Endometrium (tissue), 2 donors: ENCODE data around the gene MSMB.
"Not testable (repeated sequence)": the region's sequence is repeated elsewhere in the genome, so short reads cannot be mapped to it uniquely, and the experiment has no call there.

Experiments
- FAIRE-seq: peaks from 2 replicates; lab custom pipeline; 2012; peaks lifted over from hg19 to GRCh38; lab: Jason Lieb, UNC
- donor health status: control.
- donor health status: control.

MSMB gene

DNA sequence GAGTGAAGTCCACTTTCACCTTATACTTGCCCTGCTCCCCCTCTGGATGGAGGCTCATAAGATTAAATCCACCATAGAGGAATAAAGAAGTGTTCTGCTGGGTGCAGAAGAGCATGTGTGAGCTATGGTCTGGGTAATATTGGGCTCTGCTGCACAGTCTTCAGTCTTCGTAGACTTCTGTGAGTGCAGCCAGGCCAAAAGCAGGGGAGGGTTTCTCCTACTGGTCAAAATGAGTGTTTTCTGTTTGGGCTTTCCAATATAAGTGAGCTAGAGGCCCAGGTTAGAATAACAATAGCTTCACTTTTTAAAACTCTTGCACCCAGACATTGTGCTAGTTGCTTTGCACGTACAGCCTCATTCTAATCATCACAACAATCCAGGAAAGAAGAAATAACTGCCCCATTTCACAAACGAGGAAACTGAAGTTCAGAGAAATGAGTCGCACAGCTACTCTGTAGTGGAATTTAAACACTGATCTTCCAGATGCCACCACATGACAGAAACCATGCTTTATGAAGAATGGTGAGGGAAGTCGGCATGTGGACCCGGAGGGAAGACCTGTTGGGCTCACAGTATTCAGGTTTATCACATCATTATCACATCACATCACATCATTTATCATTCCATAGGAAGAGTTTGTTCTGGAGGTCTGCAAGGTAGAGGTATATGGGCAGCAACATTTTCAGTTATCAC is 23.8 kb upstream of the MSMB start:
- no peak for FAIRE-seq

DNA sequence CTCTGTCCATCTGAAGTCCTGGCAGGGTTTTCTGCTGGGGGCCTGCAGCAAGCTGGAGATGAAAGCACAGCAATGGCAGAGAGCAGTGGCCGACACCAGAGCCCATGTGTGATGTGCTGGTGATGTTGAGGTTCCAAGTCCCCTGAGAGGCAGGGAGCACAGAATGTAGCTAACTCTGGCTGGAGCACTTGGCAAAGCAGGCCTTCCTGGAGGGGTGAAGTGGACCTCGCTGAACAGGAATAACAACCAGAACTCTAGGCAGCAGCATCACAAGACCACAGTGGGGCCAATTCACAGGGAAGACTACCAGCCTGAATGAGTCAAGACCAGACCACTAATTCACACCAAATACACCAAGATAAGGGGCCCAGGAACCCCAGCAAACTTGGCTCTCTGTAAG is 22.8 kb upstream of the MSMB start:
- no peak for FAIRE-seq

DNA sequence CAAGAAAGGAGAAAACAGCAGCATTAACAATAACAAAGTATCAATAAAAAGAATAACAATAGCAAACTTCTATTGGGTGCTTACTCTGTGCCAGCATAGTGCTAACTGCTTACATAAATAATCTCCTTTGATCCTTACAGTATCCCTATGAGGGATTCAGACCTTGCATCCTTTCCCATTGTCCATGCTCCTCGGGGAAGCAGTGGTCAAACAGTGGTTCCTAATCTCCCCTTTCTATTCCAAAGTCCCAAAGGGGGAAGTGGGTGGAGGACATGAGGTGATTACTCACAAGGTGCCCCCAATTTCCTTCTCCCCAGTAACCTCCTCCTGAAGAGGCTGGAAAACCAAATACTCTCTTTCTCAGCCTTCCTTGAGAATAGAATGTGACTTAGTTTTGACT is 22.0 kb upstream of the MSMB start:
- FAIRE-seq: no peak

- no peak for FAIRE-seq
Measured at GRCh38 chr10:46064269-46064817, 18.3 kb upstream of the MSMB start.

- no peak for FAIRE-seq
Measured at GRCh38 chr10:46062723-46063428, 16.8 kb upstream of the MSMB start.

DNA sequence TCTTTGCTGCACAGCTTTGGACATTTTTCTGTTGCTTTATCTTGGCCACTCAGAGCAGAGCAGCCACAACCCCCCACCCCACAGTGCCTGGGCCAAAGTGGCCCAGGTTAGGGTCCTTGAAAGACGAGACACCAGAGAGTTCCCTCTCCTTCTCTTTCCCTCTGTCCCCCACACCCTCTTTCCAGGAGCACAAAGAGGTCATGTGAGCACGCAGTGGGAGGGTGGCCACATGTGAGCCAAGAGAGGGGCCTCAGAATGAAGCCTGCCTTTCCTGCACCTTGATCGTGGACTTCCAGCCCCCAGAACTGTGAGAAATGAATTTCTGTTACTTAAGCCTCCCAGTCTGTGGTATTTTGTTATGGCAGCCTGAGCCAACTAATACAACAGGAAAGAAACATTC is 14.6 kb upstream of the MSMB start:
- no peak for FAIRE-seq

- FAIRE-seq: not testable (repeated sequence)
Measured at GRCh38 chr10:46057927-46058326, 11.9 kb upstream of the MSMB start.

DNA sequence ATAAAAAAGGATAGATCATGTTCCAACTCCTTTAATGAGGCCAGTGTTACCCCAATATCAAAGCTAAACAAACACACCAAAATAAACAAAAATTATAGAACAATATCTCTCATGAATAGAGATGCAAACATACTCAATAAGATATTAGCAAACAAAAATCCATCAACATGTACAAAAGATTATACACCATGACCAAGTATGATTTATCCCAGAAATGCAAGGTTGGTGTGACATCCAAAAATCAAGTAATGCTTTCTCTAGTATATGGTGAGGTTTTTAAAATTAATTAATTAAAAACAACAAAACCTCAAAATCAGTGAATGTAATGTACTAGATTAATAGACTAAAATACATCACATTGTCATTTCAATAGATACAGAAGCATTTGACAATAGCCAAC is 11.0 kb upstream of the MSMB start:
- no peak for FAIRE-seq

GRCh38 chr10:46055771-46056170 is 9.7 kb upstream of the MSMB start:
- FAIRE-seq: no peak

GRCh38 chr10:46053534-46054434 is 7.7 kb upstream of the MSMB start:
- no peak for FAIRE-seq

- no peak for FAIRE-seq
Measured at GRCh38 chr10:46052791-46053375, 6.8 kb upstream of the MSMB start.

DNA sequence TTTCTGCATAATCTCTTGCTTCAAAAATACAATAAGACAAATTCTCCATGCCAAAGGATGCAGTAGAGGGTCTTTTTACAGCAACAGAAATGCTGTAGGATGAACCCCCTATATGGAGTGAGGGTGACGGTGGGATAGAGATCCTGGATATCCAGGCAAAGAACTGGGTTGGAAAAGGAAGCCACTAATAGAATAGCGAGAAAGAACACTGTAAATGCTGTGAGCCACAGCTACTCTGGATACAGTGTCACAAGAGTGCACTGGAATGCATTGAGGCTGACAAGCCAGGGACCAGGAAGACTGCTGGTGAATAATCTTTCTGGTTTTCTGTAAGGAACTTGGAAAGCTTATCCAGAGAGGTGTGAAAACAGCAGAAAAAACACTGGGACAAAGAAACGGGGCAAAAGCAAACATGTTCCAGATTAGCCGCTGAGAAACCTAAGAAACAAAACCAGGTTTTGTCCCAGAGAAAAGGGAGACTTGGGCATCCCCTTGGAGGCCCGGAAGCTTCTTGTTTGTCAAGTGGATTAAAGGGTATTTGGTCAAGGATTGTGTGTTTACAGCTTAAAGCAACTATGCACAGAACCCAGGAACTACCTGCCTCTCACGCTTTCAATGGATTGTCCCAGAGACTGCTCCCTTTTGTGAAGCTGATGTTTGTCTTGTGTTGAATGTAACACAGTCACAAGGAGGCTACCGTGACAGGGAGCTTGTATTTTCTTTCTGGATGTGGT is 6.2 kb upstream of the MSMB start:
- FAIRE-seq: no peak

DNA sequence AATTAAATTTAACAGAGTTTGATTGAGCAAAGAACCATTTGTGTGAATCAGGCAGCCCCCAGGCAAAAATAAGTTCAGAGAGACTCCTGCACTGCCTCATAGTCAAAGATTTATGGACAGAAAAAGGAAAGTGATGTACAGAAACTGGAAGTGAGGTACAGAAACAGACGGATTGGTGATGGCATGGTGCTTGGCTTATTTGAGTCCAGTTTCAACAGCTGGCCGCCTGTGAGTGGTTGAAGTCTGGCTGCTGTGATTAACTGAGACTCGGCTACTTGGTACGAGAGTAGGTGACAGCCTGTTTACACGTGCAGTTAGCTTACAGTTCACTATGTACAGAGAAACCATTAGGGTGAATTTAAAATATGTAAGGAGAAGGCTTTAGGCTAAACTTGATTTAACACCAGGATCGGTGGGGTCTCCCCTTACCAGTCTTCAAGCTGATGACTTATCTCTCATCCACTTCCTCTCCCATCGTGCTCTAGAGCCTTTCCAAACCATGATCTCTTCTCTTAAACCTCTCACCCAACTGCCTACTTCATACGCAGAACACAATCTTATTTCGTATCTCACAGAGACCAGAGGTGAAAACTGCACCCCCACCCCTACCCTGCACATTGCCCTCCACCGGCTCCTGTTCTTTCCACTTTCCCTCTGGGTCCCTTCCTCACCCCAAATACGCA is 5.0 kb upstream of the MSMB start:
- FAIRE-seq: no peak

GRCh38 chr10:46049497-46049831 is 3.4 kb upstream of the MSMB start:
- not testable (repeated sequence) for FAIRE-seq

DNA sequence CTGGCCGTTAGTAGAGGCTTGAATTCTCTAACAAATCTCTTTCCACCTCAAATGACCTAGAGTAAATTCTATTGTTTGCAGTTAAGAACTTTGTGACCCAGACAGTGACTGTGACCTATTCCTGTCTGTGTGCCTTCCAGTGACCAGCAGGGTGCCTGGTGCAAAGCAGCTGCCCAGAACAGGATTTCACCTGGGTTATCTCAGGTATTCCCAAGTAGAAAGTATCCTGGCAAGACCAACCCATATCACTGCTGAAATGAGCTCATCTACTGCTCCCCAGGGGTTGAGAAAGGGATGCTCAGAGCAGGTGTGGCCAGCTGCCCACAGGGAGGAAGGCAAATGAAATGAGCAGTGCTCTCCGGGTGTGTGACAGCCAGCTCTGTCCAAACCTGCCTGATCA is 2.1 kb upstream of the MSMB start:
- FAIRE-seq: no peak

DNA sequence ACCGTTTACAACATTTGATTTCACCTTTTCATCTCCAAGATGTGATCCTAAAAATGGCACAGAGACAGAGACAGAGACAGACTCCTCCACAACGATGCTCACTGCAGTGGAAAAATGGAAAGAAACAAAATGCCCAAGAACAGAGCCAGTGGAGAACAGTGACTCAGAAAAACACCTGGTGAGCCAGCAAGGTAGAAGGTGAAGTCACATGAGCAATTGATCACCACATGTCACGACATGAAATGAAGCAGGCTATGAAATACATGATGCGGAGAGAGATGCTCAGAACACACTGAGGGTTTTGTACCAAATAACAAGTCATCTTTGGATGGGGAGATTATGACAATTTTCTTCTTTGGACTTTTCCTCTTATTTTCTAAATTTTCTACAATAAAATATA is 3.5 kb downstream of the MSMB start:
- FAIRE-seq: no peak

DNA sequence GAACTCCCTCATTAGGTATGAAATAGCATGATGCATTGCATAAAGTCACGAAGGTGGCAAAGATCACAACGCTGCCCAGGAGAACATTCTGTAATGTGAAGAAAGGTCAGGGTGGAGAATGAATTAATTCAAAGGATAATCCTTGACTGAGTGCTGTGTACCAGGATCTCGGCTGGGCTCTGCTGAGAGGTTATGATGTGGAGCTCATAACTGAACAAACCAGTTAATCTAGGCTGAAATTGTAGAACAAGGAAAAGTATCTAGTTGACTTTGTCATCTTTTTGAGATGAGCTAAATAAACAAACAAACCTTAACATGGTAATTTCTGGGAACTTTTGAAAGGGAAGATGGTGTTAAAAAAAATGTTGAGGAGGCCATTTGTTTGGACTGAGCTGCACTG is 6.1 kb downstream of the MSMB start:
- no peak for FAIRE-seq

DNA sequence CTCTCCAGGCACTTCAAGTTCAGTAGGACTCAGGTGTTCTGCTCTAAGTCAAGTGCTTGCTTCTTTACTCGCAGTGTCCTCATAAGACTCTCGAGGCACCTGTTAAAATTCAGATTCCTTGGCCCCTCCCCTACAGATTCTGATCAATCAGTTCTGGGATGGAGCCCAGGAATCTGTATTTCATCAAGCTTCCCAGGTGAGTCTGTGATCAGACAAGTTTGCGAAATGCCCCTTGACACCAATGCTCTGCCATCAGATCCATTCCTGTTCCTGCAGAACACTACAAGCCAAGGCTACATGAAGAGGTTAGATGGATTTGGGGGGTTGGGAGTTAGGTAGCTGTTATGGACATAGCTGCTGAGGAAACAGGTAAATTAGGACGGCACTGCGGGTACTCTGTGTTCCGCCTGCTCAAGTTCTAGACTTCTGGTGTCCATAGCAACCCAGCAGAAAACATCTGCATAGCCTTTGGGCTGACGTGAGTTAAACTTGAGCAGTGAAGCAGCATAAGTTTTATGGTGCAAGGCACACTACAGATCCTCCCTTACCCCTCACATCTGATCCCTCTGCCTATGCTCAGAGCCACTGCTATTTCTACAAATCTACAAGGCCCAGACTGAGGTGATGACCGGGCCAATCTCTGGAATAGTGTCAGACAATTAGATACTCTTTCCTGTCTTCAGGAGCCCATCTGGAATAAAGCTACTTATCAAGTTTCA is 8.8 kb downstream of the MSMB start:
- no peak for FAIRE-seq

GRCh38 chr10:46035923-46036849 is 9.9 kb downstream of the MSMB start:
- no peak for FAIRE-seq
